GM12878 (cell line): ENCODE measurements around the gene KLHL22. TPM values are rescaled to one million over a fixed set of nuclear protein-coding genes. Genes with fewer than 3 reads are reported as not detected.

Experiments
- ATAC-seq: fragments of 200-7000 bp; cut with Tn5 transposase; 3 replicates; pipeline ENCODE4 v1.9.1; 2020; ENCODE audit warnings: mild to moderate bottlenecking, moderate library complexity
- BruUV-seq: library from RNA; stranded (reverse); fragments of 400-500 nt; replicated peaks from 2 replicates; lab custom pipeline; 2021; lab: Mats Ljungman, UMichigan
- CTCF ChIA-PET: fragments of 300-600 bp; sonication (Branson Sonifier 250); formaldehyde crosslinking; extraction: SDS; loops from one replicate; lab custom pipeline; 2021; ENCODE audit warnings: inconsistent platforms; lab: Yijun Ruan, JAX
- POLR2A ChIA-PET: fragments of 350-600 bp; formaldehyde crosslinking; extraction: SDS; loops from one replicate; lab custom pipeline; 2021; ENCODE audit warnings: inconsistent platforms; lab: Charles Lee
- RAD21 ChIA-PET: fragments of 300-600 bp; sonication (Branson Sonifier 250); formaldehyde crosslinking; loops from one replicate; lab custom pipeline; 2023; ENCODE audit warnings: antibody characterized with exemption; ENCODE audit not compliant: unreplicated experiment; lab: Charles Lee
- SMC1A ChIA-PET: fragments of 300-600 bp; sonication (Branson Sonifier 250); formaldehyde crosslinking; loops from one replicate; lab custom pipeline; 2023; ENCODE audit not compliant: unreplicated experiment, uncharacterized antibody; lab: Charles Lee
- DNase-seq: peaks from one replicate; pipeline ENCODE4 v3.0.0-alpha.2; 2011; ENCODE audit warnings: low read depth, low spot score
- FAIRE-seq: peaks from 3 replicates; lab custom pipeline; 2011; peaks lifted over from hg19 to GRCh38; lab: Jason Lieb, UNC
- H2AFZ ChIP-seq: 2 replicates; pipeline ENCODE4 v1.6.0; 2011; ENCODE audit warnings: low read depth, low read length, control low read depth; ENCODE audit not compliant: control insufficient read depth
- H3K27ac ChIP-seq: 2 replicates; pipeline ENCODE4 v1.5.1; 2011; ENCODE audit warnings: control low read depth; ENCODE audit not compliant: control insufficient read depth, insufficient read depth
- H3K27me3 ChIP-seq, 2 experiments: replicated peaks in 1 of 2; 2 replicates each; pipeline versions ENCODE4 v1.6.0 to v1.6.1; 2011; ENCODE audit warnings: low read length in 1 of 2; ENCODE audit not compliant: control insufficient read depth in 2 of 2, insufficient read depth in 2 of 2
- H3K36me3 ChIP-seq, 2 experiments: 2 replicates each; pipeline ENCODE4 v1.5.1; 2011; ENCODE audit warnings: low read length in 1 of 2; ENCODE audit not compliant: control insufficient read depth in 2 of 2, insufficient read depth in 2 of 2
- H3K4me1 ChIP-seq: 2 replicates; pipeline ENCODE4 v1.6.1; 2011; ENCODE audit warnings: mild to moderate bottlenecking, low read length, moderate library complexity, mixed read lengths; ENCODE audit not compliant: control insufficient read depth, insufficient read depth
- H3K4me2 ChIP-seq: 2 replicates; pipeline ENCODE4 v1.6.0; 2011; ENCODE audit warnings: control low read depth; ENCODE audit not compliant: control insufficient read depth, insufficient read depth
- H3K4me3 ChIP-seq: fragments of 200-600 bp; sonication (generic); 2 replicates; pipeline ENCODE4 v1.5.1; 2016
- H3K79me2 ChIP-seq: 2 replicates; pipeline ENCODE4 v1.6.0; 2011; ENCODE audit warnings: low read length; ENCODE audit not compliant: control insufficient read depth, insufficient read depth
- H3K9ac ChIP-seq: 2 replicates; pipeline ENCODE4 v1.8.0; 2011; ENCODE audit warnings: low read length, control low read depth, mixed read lengths; ENCODE audit not compliant: control insufficient read depth, insufficient read depth
- H3K9me3 ChIP-seq: replicated peaks from 3 replicates; pipeline ENCODE4 v1.5.1; 2011; ENCODE audit warnings: mild to moderate bottlenecking, low read length; ENCODE audit not compliant: control insufficient read depth, insufficient read depth
- H4K20me1 ChIP-seq: 2 replicates; pipeline ENCODE4 v1.6.0; 2011; ENCODE audit not compliant: control insufficient read depth, insufficient read depth
- NFIC ChIP-seq: IDR thresholded peaks from 2 replicates; pipeline ENCODE4 v1.6.1; 2012; ENCODE audit warnings: low read depth, mild to moderate bottlenecking, inconsistent platforms, low read length, moderate library complexity
- SUPT20H ChIP-seq: IDR thresholded peaks from 2 replicates; pipeline ENCODE4 v1.6.1; 2011; ENCODE audit warnings: low read depth, mild to moderate bottlenecking, low read length, moderate library complexity, borderline replicate concordance; ENCODE audit not compliant: control insufficient read depth
- ZNF274 ChIP-seq: IDR thresholded peaks from one replicate; pipeline ENCODE4 v1.8.0; 2011; ENCODE audit not compliant: insufficient read length, insufficient read depth
- WGBS: methylation state at CpG from one replicate; pipeline ENCODE4 v1.1.6; 2016; ENCODE audit warnings: low lambda C conversion rate; ENCODE audit not compliant: insufficient replicate concordance, insufficient coverage; ENCODE audit errors: missing lambda C conversion rate; 5-methylcytosine and 5-hydroxymethylcytosine counted together
- in situ Hi-C: fragments of 300-500 bp; cut with MboI; formaldehyde crosslinking; loops from 9 replicates; pipeline ENCODE4 v1.14.3; 2018; ENCODE audit warnings: mixed read lengths
- intact Hi-C: fragments of 100-400 bp; cut with micrococcal nuclease; formaldehyde crosslinking; loops from one replicate; pipeline ENCODE4 v1.14.2; 2022; ENCODE audit not compliant: unreplicated experiment
- polyA plus RNA-seq, 11 experiments: library from polyadenylated mRNA; depleted of rRNA in 4 of 11; unstranded in 6 of 11; stranded (reverse) in 5 of 11; fragments of >200 nt; fragmentation: Nextera tagmentation in 4 of 11; fragmentation: Illumina TruSeq in 1 of 11; extraction: Ambion mirVana in 4 of 11; extraction: Trizol in 1 of 11; gene quantifications; 1 replicate in 1 of 11; 2 replicates in 10 of 11; pipeline versions ENCODE4 v1.2.1 to v1.2.3, GENCODE V29; 2011 to 2016; ENCODE audit warnings: inconsistent platforms in 2 of 11, missing spikeins in 2 of 11, low read depth in 1 of 11
- total RNA-seq, 4 experiments: library from RNA; depleted of rRNA in 3 of 4; stranded (reverse); fragments of >200 nt in 3 of 4; fragmentation: Illumina TruSeq in 1 of 4; extraction: Trizol in 1 of 4; gene quantifications; 2 replicates each; pipeline versions ENCODE4 v1.2.1 to v1.2.3, GENCODE V29; 2013 to 2021
- TF ChIP-seq, protein P1 (sequence below): IDR thresholded peaks from 2 replicates; pipeline ENCODE4 v1.6.1; 2011; ENCODE audit warnings: low read depth, mild to moderate bottlenecking, low read length, moderate library complexity, borderline replicate concordance; ENCODE audit errors: extremely low read depth
- TF ChIP-seq, protein P2 (sequence below): IDR thresholded peaks from 2 replicates; pipeline ENCODE4 v1.6.1; 2012; ENCODE audit warnings: low read length, inconsistent platforms

Gene KLHL22
- total and polyA plus RNA-seq, 10 of the 15 experiments (the other 5 are each of a cell fraction or from before 2014, with no cell fraction given): 0.06 to 22.1 (median 14.2) TPM

GRCh38 chr22:20519558-20519957, 24.0 kb upstream of the KLHL22 start:
- H3K36me3 ChIP-seq: peaks cover 16 to 21% of the 10 kb centered on the region in 2 experiments
- no peak for ATAC-seq
- TF ChIP-seq NFIC (no peak), ZNF274 (no peak), SUPT20H (no peak)
- TF ChIP-seq, protein P1, sequence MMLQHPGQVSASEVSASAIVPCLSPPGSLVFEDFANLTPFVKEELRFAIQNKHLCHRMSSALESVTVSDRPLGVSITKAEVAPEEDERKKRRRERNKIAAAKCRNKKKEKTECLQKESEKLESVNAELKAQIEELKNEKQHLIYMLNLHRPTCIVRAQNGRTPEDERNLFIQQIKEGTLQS: no peak
- TF ChIP-seq, protein P2, sequence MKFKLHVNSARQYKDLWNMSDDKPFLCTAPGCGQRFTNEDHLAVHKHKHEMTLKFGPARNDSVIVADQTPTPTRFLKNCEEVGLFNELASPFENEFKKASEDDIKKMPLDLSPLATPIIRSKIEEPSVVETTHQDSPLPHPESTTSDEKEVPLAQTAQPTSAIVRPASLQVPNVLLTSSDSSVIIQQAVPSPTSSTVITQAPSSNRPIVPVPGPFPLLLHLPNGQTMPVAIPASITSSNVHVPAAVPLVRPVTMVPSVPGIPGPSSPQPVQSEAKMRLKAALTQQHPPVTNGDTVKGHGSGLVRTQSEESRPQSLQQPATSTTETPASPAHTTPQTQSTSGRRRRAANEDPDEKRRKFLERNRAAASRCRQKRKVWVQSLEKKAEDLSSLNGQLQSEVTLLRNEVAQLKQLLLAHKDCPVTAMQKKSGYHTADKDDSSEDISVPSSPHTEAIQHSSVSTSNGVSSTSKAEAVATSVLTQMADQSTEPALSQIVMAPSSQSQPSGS: no peak
- TF ChIP-seq, all 136 proteins: peak for 0
- intact Hi-C loops: no loop called here
- Histone ChIP-seq H3K4me3 (no peak overlapping the region), H3K27me3 (no peaks in the 10 kb centered on the region), H3K9ac (no peak overlapping the region), H4K20me1 (peaks cover 13% of the 10 kb centered on the region), H3K4me2 (no peak overlapping the region), H3K4me1 (peaks cover 24% of the 10 kb centered on the region), H2AFZ (no peak overlapping the region), H3K79me2 (peaks cover 71% of the 10 kb centered on the region), H3K9me3 (no peaks in the 10 kb centered on the region), H3K27ac (no peak overlapping the region)
- CTCF ChIA-PET: no interaction called here
- POLR2A ChIA-PET: no interaction called here
- in situ Hi-C loops: no loop called here
- RAD21 ChIA-PET: no interaction called here
- DNase-seq (no peak), FAIRE-seq (no peak)
- WGBS: 31% methylated on average over 4 of the region's 4 CpGs
- SMC1A ChIA-PET: interaction anchor here (0.9 kb wide), 1 partner anchor 13 kb away, joined by 3 read pairs; no protein-coding TSS in a partner anchor
- BruUV-seq: no TSS peak
